Measurements from ENCODE around the gene CHD5. TPM values are rescaled to one million over a fixed set of nuclear protein-coding genes. Genes with fewer than 3 reads are reported as not detected.
"Not testable (repeated sequence)": the region's sequence is repeated elsewhere in the genome, so short reads cannot be mapped to it uniquely, and the experiment has no call there.

CHD5 gene
- total RNA-seq, 1 experiment from 2014 or later: not detected

DNA sequence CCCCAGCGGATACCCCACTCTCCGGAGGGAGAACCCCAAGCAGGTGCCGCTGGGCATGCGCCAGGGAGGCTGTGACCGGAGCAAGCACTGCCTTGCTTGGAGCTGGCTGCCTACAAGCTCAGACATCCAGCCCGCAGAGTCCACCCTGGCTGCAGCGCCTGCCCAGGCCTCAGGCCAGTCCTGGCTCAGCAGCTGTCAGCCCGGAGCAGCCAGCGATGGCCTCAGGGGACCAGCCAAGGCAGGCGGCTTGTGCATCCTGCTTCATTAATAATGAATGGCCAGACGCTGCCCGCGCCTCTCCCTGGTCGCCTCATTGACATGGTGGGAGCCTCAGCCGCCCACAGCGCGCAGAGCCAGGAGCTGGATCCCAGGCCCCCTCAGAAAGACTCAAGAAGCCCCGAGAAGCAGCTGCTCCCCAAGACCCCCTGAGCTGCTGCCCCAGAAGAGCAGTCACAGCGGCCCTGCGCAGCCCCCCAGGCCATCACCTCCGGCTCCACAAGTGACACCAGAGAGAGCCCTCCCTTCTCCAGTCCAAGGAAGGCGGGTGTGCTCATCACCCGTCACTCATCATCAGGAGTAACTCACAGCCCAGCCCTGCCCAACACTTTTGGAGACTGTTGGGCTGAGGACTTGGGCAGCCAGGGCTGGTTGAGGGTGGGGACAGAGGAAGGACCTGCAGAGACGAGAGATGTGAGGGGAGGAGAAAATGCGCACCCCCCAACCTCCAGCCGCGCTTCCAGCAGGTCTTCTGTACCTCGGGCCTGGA lies 114.8 kb downstream of the CHD5 start:
- no peak for DNase-seq (ENCODE audit: low read depth)

DNA sequence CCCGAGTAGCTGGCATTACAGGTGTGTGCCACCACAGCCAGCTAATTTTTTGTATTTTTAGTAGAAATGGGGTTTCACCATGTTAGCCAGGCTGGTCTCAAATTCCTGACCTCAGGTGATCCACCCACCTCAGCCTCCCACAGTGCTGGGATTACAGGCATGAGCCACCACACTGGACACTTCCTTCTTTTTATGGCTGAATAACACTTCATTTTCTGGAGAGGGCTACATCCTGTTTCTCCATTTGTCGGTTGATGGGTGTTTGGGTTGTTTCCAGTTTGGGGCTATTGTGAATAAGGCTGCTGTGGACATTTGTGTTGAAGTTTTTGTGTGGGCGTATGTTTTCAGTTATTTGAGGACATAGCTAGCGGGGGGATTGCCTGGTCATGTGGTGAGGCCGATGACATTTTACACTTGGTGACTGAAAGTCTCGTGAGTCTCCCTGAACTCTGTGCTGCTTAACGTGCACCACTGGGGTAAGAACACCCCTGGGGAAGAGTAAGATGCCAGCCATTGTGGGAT lies 116.5 kb downstream of the CHD5 start:
- DNase-seq (ENCODE audit: low read depth): not testable (repeated sequence)

DNA sequence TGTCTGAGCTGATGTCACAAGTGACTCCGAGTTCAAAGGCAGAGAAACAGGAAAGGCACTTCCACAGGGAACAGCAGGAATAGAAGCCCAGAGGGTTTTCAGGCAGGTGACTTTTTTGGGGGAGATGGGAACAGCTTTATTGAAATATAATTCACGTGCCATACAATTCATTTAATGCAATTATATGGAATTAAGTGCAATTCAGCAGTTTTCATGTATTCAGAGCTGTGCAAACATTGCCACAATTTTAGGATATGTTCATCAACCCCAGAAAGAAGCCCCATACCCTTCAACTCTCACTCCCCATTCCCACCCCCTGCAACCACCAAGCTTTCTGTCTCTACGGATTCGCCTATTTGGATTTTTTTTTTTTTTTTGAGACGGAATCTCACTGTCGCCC lies 117.5 kb downstream of the CHD5 start:
- no peak for DNase-seq (ENCODE audit: low read depth)

DNA sequence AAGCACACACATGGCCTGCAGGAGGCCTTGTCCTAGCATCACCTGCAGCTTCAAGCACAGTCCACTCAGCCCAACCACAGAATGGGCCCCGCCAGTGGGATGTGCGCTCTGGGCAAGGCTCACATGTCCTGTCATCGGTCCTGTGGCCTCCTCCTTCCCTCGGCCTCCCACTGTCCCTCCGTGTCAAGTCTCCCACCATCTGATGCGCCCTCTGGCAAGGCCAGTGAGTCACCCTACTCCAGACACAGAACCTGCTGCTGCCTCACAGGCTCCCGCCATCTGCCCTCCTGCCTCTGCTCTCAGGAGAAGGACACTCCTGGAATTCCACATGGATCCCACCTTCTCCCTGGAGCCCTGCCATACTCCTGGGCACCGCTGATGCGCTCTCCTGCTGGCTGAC lies 120.3 kb downstream of the CHD5 start:
- peak; percentile 88 for DNase-seq (ENCODE audit: low read depth)

- DNase-seq (ENCODE audit: low read depth): no peak
These were observed 122.8 kb downstream of the CHD5 start for GRCh38 chr1:6057170-6057845.

- DNase-seq (ENCODE audit: low read depth): no peak
These were observed 123.6 kb downstream of the CHD5 start for GRCh38 chr1:6056572-6056948.

GRCh38 chr1:6054596-6054995 lies 125.5 kb downstream of the CHD5 start:
- DNase-seq (ENCODE audit: low read depth): no peak

- no peak for DNase-seq (ENCODE audit: low read depth)
These were observed 126.9 kb downstream of the CHD5 start for GRCh38 chr1:6053206-6053546.

DNA sequence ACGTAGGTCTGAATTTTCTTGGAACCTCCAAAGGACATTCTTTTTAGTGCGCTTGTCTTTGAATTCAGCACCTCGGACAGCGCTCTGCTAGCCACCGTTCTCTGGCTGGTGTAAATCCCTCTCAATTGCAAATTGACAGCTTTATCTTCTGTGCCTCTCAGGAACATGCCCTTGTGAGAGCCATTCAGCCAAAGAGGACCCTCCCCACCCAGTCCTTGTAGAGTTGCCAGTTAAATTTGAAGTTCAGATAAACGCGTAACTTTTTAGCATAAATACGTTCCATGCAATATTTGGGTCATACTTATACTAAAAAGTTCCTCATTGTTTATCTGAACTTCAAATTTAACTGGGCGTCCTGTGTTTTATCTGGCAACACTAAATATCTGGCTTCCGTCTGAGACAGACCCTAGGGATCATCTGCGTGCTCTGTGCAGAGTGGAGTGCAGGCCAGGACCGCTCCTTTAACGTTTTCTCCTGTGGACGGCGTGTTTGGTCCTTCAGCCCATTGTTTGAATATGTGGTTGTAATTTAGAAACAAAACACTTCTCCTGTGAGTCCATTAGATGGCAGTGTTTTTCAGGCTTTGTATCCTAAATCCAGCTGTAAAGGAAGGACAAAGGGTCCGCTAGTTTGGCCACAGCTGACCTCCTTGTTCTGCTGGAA lies 127.4 kb downstream of the CHD5 start:
- DNase-seq (ENCODE audit: low read depth): peak; percentile 58

Other genes with a start within 250 kb of the CHD5 start
- gene NPHP4, start 187.9 kb downstream of the CHD5 start, total RNA-seq (2014; rRNA removed; shearing (Covaris generic)): 5.6 and 6.4 TPM in 2 replicates
- 4.0 and 5.5 TPM in 2 replicates for gene KCNAB2, start 134.4 kb downstream of the CHD5 start, total RNA-seq (2014; rRNA removed; shearing (Covaris generic))
- 245 and 306 TPM in 2 replicates for gene RPL22, start 19.3 kb upstream of the CHD5 start, total RNA-seq (2014; rRNA removed; shearing (Covaris generic))
- 4.9 and 5.0 TPM in 2 replicates for gene RNF207, start 25.8 kb upstream of the CHD5 start, total RNA-seq (2014; rRNA removed; shearing (Covaris generic))
- gene ICMT, start 55.6 kb upstream of the CHD5 start, total RNA-seq (2014; rRNA removed; shearing (Covaris generic)): 101 and 105 TPM in 2 replicates
- not detected in 2 replicates for gene HES3, start 63.9 kb upstream of the CHD5 start, total RNA-seq (2014; rRNA removed; shearing (Covaris generic))
- 11.8 and 12.6 TPM in 2 replicates for gene GPR153, start 80.8 kb upstream of the CHD5 start, total RNA-seq (2014; rRNA removed; shearing (Covaris generic))
- 142 and 174 TPM in 2 replicates for gene ACOT7, start 213.4 kb upstream of the CHD5 start, total RNA-seq (2014; rRNA removed; shearing (Covaris generic))
- gene HES2, start 239.6 kb upstream of the CHD5 start, total RNA-seq (2014; rRNA removed; shearing (Covaris generic)): under 0.01 and 0.10 TPM in 2 replicates
- gene ESPN, start 244.5 kb upstream of the CHD5 start, total RNA-seq (2014; rRNA removed; shearing (Covaris generic)): 0.10 TPM in 1 of 2 replicates, not detected in the other

Measured in RPMI7951 (cell line).